ENCODE results near the gene LDAH. TPM values are rescaled to one million over a fixed set of nuclear protein-coding genes. Genes with fewer than 3 reads are reported as not detected.

Gene LDAH
- total and polyA plus RNA-seq, 2 donors (not counting 1 experiment from before 2014, with no cell fraction given) = 9.0 to 31.3 TPM

- Histone ChIP-seq H3K4me1 (ENCODE audit: control insufficient read depth in 2 of 2, insufficient read depth in 2 of 2, low read length in 2 of 2) (peaks cover 41 to 49% of the 10 kb centered on the region in 2 donors), H4K20me1 (ENCODE audit: control insufficient read depth, insufficient read depth, low read length, poor library complexity, severe bottlenecking) (peaks cover 6% of the 10 kb centered on the region), H3K36me3 (replicated peaks in 1 of 2; ENCODE audit: control extremely low read depth in 1 of 2, control insufficient read depth in 1 of 2, extremely low read depth in 1 of 2, insufficient read depth in 2 of 2, low read length in 1 of 2) (peaks cover 0 to 11% of the 10 kb centered on the region in 2 experiments), H2AFZ (ENCODE audit: insufficient read depth, low read depth, low read length, poor library complexity, severe bottlenecking) (no peak overlapping the region), H3K9me3 (ENCODE audit: control extremely low read depth in 1 of 3, control insufficient read depth in 2 of 3, insufficient read depth in 1 of 3, low read length in 2 of 3) (peaks cover 0 to 2% (median 0%) of the 10 kb centered on the region in 3 donors), H3K4me3 (ENCODE audit: control extremely low read depth in 1 of 5, extremely low read depth in 1 of 5, insufficient read depth in 1 of 5, low read depth in 2 of 5, low read length in 4 of 5) (peak overlapping the region in 1 of 5 experiments; percentile 81), H3K4me2 (replicated peaks; ENCODE audit: low read depth, low read length, poor library complexity, severe bottlenecking) (peak overlapping the region; percentile 95), H3K27me3 (replicated peaks in 1 of 4; ENCODE audit: control extremely low read depth in 1 of 4, control insufficient read depth in 3 of 4, insufficient read depth in 4 of 4, low read length in 3 of 4) (peaks cover 0 to 4% (median 0%) of the 10 kb centered on the region in 4 experiments), H3K9ac (ENCODE audit: low read length) (no peak overlapping the region), H3K79me2 (ENCODE audit: control insufficient read depth, insufficient read depth, low read length) (peaks cover 45% of the 10 kb centered on the region), H3K27ac (ENCODE audit: low read length in 2 of 2) (no peak overlapping the region)
- H3K27me3 Mint-ChIP-seq = peaks cover 2% of the 10 kb centered on the region
- CTCF ChIA-PET = interaction anchor here (2.1 to 9.9 kb wide), 6 partner anchors 14 to 239 kb away, joined by 6 to 139 read pairs (median 46); partner anchors contain the start of genes GDF7 and RHOB
- H3K27ac Mint-ChIP-seq = peak overlapping the region; percentile 97
- no peak for TF ChIP-seq EZH2 (IDR thresholded peaks at IDR 0.05; ENCODE audit: borderline replicate concordance, insufficient read depth, low read depth, low read length, poor library complexity, severe bottlenecking)
- TF ChIP-seq CTCF (IDR thresholded peaks at IDR 0.05) = no peak
- POLR2A ChIA-PET = interaction anchor here (0.6 to 2.9 kb wide), 3 partner anchors 27 to 664 kb away, joined by 5 to 29 read pairs (median 10); partner anchors contain the start of gene RHOB
- ATAC-seq (ENCODE audit: low read depth) (no peak), DNase-seq (no peak)
- H3K4me1 Mint-ChIP-seq = peaks cover 50% of the 10 kb centered on the region
- intact Hi-C loops (cut with micrococcal nuclease) = no loop called here
- no peaks in the 10 kb centered on the region for H3K9me3 Mint-ChIP-seq (ENCODE audit: insufficient read depth)
- H3K4me3 Mint-ChIP-seq = peak overlapping the region; percentile 88
- 90% methylated on average over 9 of the region's 11 CpGs for WGBS (ENCODE audit: insufficient coverage)
Observed at GRCh38 chr2:20649576-20649975, 173.3 kb downstream of the LDAH start.

- H3K4me3 Mint-ChIP-seq = peak overlapping the region; percentile 88
- Histone ChIP-seq H3K27me3 (replicated peaks in 1 of 4; ENCODE audit: control extremely low read depth in 1 of 4, control insufficient read depth in 3 of 4, insufficient read depth in 4 of 4, low read length in 3 of 4) (no peaks in the 10 kb centered on the region), H3K79me2 (ENCODE audit: control insufficient read depth, insufficient read depth, low read length) (peaks cover 45% of the 10 kb centered on the region), H3K36me3 (replicated peaks in 1 of 2; ENCODE audit: control extremely low read depth in 1 of 2, control insufficient read depth in 1 of 2, extremely low read depth in 1 of 2, insufficient read depth in 2 of 2, low read length in 1 of 2) (peaks cover 0 to 18% of the 10 kb centered on the region in 2 experiments), H3K9me3 (ENCODE audit: control extremely low read depth in 1 of 3, control insufficient read depth in 2 of 3, insufficient read depth in 1 of 3, low read length in 2 of 3) (peaks cover 0 to 2% (median 0%) of the 10 kb centered on the region in 3 donors), H3K4me1 (ENCODE audit: control insufficient read depth in 2 of 2, insufficient read depth in 2 of 2, low read length in 2 of 2) (peaks cover 41 to 49% of the 10 kb centered on the region in 2 donors), H3K4me2 (replicated peaks; ENCODE audit: low read depth, low read length, poor library complexity, severe bottlenecking) (peak overlapping the region; percentile 51), H3K9ac (ENCODE audit: low read length) (no peak overlapping the region), H2AFZ (ENCODE audit: insufficient read depth, low read depth, low read length, poor library complexity, severe bottlenecking) (no peak overlapping the region), H4K20me1 (ENCODE audit: control insufficient read depth, insufficient read depth, low read length, poor library complexity, severe bottlenecking) (peaks cover 6% of the 10 kb centered on the region), H3K27ac (ENCODE audit: low read length in 2 of 2) (no peak overlapping the region), H3K4me3 (ENCODE audit: control extremely low read depth in 1 of 5, extremely low read depth in 1 of 5, insufficient read depth in 1 of 5, low read depth in 2 of 5, low read length in 4 of 5) (no peak overlapping the region)
- intact Hi-C loops (cut with micrococcal nuclease) = no loop called here
- CTCF ChIA-PET = interaction anchor here (1.1 to 9.9 kb wide), 8 partner anchors 13 to 238 kb away, joined by 4 to 139 read pairs (median 9); partner anchors contain the start of genes GDF7 and RHOB
- H3K4me1 Mint-ChIP-seq = peaks cover 50% of the 10 kb centered on the region
- ATAC-seq (ENCODE audit: low read depth) (no peak), DNase-seq (no peak)
- H3K27ac Mint-ChIP-seq = peak overlapping the region; percentile 5
- no peaks in the 10 kb centered on the region for H3K27me3 Mint-ChIP-seq
- WGBS (ENCODE audit: insufficient coverage) = 95% methylated on average over 9 of the region's 9 CpGs
- H3K9me3 Mint-ChIP-seq (ENCODE audit: insufficient read depth) = no peaks in the 10 kb centered on the region
- TF ChIP-seq CTCF (IDR thresholded peaks at IDR 0.05) (no peak), EZH2 (IDR thresholded peaks at IDR 0.05; ENCODE audit: borderline replicate concordance, insufficient read depth, low read depth, low read length, poor library complexity, severe bottlenecking) (no peak)
- POLR2A ChIA-PET = interaction anchor here (0.6 kb wide), 1 partner anchor 242 kb away, joined by 9 read pairs; no protein-coding TSS in a partner anchor
Observed at GRCh38 chr2:20648831-20649230, 174.1 kb downstream of the LDAH start.
